HFFc6 (cell line): ENCODE results near the gene CCDC194. TPM values are rescaled to one million over a fixed set of nuclear protein-coding genes. Genes with fewer than 3 reads are reported as not detected.

ENCODE experiments used
- DNase-seq: peaks from one replicate; pipeline ENCODE4 v3.0.0-alpha.2; 2018
- H3K27ac Mint-ChIP-seq: 2 replicates; pipeline ENCODE4 v1.8.0; 2020; ENCODE audit warnings: mild to moderate bottlenecking, mixed read lengths
- H3K27me3 Mint-ChIP-seq: 2 replicates; pipeline ENCODE4 v1.8.0; 2021; ENCODE audit warnings: mild to moderate bottlenecking, moderate library complexity, mixed read lengths; ENCODE audit not compliant: insufficient read depth
- H3K36me3 Mint-ChIP-seq: 2 replicates; pipeline ENCODE4 v1.8.0; 2021; ENCODE audit warnings: low read depth, mixed read lengths
- H3K4me1 Mint-ChIP-seq: 2 replicates; pipeline ENCODE4 v1.8.0; 2020; ENCODE audit warnings: low read depth, mixed read lengths
- H3K4me3 Mint-ChIP-seq: 2 replicates; pipeline ENCODE4 v1.8.0; 2020; ENCODE audit warnings: mild to moderate bottlenecking, moderate library complexity, mixed read lengths
- H3K9me3 Mint-ChIP-seq: 2 replicates; pipeline ENCODE4 v1.8.0; 2020; ENCODE audit warnings: mild to moderate bottlenecking, mixed read lengths
- total RNA-seq, 6 experiments: library from RNA; stranded (reverse); fragmentation: NEBNext Ultra II Directional; extraction: Animal tissue kit (Norgen Biotek cat#: 25700); gene quantifications; 2 replicates in 1 of 6; 3 replicates in 5 of 6; pipeline ENCODE4 v1.2.3, GENCODE V29; 2021
- TF ChIP-seq, protein P1 (sequence below): fragments of 200-600 bp; sonication (generic); IDR thresholded peaks from 2 replicates; pipeline ENCODE4 v1.5.0; 2021; ENCODE audit warnings: antibody characterized with exemption, mild to moderate bottlenecking

The CCDC194 gene
- total RNA-seq, 6 experiments from 2014 or later, result not detected

GRCh38 chr19:17359905-17360800 lies 33.8 kb downstream of the CCDC194 start:
- Mint-ChIP-seq H3K27ac (no peak overlapping the region), H3K4me1 (no peaks in the 10 kb centered on the region), H3K9me3 (no peaks in the 10 kb centered on the region), H3K4me3 (no peak overlapping the region), H3K27me3 (peaks cover 14% of the 10 kb centered on the region), H3K36me3 (no peaks in the 10 kb centered on the region)
- TF ChIP-seq, protein P1, sequence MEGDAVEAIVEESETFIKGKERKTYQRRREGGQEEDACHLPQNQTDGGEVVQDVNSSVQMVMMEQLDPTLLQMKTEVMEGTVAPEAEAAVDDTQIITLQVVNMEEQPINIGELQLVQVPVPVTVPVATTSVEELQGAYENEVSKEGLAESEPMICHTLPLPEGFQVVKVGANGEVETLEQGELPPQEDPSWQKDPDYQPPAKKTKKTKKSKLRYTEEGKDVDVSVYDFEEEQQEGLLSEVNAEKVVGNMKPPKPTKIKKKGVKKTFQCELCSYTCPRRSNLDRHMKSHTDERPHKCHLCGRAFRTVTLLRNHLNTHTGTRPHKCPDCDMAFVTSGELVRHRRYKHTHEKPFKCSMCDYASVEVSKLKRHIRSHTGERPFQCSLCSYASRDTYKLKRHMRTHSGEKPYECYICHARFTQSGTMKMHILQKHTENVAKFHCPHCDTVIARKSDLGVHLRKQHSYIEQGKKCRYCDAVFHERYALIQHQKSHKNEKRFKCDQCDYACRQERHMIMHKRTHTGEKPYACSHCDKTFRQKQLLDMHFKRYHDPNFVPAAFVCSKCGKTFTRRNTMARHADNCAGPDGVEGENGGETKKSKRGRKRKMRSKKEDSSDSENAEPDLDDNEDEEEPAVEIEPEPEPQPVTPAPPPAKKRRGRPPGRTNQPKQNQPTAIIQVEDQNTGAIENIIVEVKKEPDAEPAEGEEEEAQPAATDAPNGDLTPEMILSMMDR, result no peak
- no peak for DNase-seq

DNA sequence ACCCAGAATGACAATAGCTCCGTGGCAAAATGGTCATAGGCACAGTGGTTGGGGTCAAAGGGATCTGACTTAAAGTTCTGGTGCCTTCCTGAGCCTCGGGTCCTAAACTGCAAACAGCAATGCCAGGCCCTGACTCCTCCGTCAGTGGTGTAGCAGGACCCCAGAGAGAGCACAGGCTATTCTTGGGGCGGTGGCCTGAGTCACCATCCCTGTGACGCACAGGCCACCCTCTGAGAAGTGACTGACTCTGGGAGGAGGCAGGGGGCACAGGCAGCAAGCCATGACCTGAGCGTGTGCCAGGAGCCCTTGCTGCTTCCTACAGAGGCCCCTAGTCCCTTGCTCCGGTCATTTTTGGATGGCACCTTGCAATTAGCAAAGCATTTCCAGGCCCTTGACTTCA lies 35.6 kb downstream of the CCDC194 start:
- no peak overlapping the region for H3K27ac Mint-ChIP-seq
- TF ChIP-seq, protein P1, result no peak
- no peaks in the 10 kb centered on the region for H3K36me3 Mint-ChIP-seq
- H3K27me3 Mint-ChIP-seq, result peaks cover 13% of the 10 kb centered on the region
- DNase-seq, result no peak
- no peaks in the 10 kb centered on the region for H3K4me1 Mint-ChIP-seq
- no peaks in the 10 kb centered on the region for H3K9me3 Mint-ChIP-seq
- H3K4me3 Mint-ChIP-seq, result no peak overlapping the region

- no peaks in the 10 kb centered on the region for H3K36me3 Mint-ChIP-seq
- TF ChIP-seq, protein P1, result no peak
- H3K9me3 Mint-ChIP-seq, result no peaks in the 10 kb centered on the region
- H3K4me1 Mint-ChIP-seq, result no peaks in the 10 kb centered on the region
- no peak for DNase-seq
- no peak overlapping the region for H3K27ac Mint-ChIP-seq
- no peak overlapping the region for H3K4me3 Mint-ChIP-seq
- H3K27me3 Mint-ChIP-seq, result peaks cover 17% of the 10 kb centered on the region
These were observed 36.3 kb downstream of the CCDC194 start for GRCh38 chr19:17357724-17358123.

- TF ChIP-seq, protein P1, result no peak
- Mint-ChIP-seq H3K9me3 (no peaks in the 10 kb centered on the region), H3K4me3 (no peak overlapping the region), H3K36me3 (no peaks in the 10 kb centered on the region), H3K27ac (no peak overlapping the region), H3K27me3 (peaks cover 13% of the 10 kb centered on the region), H3K4me1 (no peaks in the 10 kb centered on the region)
- no peak for DNase-seq
These were observed 36.8 kb downstream of the CCDC194 start for GRCh38 chr19:17357078-17357666.

DNA sequence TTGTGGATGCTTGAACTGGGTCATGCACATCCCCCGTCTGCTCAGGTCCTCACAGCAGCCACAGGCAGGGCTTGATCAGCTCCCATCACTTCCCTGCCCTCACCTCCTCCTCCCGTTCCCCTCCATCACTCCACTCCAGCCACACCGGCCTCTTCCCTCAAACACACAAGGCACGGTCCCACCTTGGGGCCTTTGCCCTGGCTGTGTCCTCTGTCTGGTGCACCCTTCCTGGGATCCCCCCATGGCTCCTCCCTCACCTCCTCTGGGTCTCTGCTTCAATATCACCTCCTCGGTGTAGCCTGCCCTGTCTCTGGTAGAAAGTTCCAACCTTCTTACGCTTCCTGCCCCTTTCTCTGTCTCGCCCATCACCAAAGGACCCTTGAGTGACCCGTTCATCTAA lies 40.6 kb downstream of the CCDC194 start:
- no peak for DNase-seq
- Mint-ChIP-seq H3K9me3 (no peaks in the 10 kb centered on the region), H3K27ac (no peak overlapping the region), H3K36me3 (no peaks in the 10 kb centered on the region), H3K4me3 (no peak overlapping the region), H3K27me3 (peaks cover 16% of the 10 kb centered on the region), H3K4me1 (peaks cover 7% of the 10 kb centered on the region; the same call in 1 of the 2 replicates)
- TF ChIP-seq, protein P1, result no peak
